LNCAP (cell line): Measurements from ENCODE around the gene ELF2.

Source experiments
- TF ChIP-seq, protein P1 (sequence below): fragments of 450-650 bp; IDR thresholded peaks from 2 replicates; pipeline ENCODE4 v1.5.1; 2017; ENCODE audit warnings: mild to moderate bottlenecking

Gene ELF2

DNA sequence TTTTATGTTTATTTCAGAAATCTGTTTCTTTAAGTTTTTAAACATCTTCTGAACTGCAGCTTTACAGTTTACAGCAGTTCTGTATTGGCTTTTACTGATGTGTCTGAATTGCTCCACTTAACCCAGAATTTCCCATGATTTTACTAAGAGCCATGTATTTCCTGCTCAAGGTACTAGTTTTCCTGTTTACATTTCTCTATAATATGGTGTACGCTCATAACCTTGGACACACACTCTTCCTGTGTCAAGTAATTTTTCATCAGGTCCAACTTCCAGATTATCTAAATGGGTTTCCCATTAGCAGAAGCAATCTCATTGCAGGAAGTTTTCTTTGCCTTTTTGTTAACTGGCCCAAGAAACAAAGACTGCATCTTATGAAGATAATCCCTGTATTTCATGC lies 12.3 kb downstream of the ELF2 start:
- TF ChIP-seq, protein P1, sequence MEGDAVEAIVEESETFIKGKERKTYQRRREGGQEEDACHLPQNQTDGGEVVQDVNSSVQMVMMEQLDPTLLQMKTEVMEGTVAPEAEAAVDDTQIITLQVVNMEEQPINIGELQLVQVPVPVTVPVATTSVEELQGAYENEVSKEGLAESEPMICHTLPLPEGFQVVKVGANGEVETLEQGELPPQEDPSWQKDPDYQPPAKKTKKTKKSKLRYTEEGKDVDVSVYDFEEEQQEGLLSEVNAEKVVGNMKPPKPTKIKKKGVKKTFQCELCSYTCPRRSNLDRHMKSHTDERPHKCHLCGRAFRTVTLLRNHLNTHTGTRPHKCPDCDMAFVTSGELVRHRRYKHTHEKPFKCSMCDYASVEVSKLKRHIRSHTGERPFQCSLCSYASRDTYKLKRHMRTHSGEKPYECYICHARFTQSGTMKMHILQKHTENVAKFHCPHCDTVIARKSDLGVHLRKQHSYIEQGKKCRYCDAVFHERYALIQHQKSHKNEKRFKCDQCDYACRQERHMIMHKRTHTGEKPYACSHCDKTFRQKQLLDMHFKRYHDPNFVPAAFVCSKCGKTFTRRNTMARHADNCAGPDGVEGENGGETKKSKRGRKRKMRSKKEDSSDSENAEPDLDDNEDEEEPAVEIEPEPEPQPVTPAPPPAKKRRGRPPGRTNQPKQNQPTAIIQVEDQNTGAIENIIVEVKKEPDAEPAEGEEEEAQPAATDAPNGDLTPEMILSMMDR: no peak

DNA sequence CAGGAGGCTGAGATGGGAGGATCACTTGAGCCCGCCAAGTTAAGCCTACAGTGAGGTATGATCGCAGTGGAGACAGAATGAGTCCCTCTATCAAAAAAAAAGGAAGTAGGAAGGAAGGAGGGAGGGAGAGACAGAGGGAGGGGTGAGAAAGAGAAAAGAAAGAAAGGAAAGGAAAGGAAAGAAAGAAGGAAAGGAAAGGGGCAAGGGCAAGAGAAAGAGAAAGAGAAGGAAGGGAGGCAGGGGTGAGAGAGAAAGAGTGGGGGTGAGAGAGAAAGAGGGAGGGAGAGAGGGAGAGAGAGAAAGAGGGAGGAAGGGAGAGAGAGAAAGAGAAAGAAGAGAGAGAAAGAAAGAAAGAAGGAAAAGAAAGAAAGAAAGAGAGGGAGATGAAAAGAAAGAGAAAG lies 13.2 kb downstream of the ELF2 start:
- TF ChIP-seq, protein P1: no peak

DNA sequence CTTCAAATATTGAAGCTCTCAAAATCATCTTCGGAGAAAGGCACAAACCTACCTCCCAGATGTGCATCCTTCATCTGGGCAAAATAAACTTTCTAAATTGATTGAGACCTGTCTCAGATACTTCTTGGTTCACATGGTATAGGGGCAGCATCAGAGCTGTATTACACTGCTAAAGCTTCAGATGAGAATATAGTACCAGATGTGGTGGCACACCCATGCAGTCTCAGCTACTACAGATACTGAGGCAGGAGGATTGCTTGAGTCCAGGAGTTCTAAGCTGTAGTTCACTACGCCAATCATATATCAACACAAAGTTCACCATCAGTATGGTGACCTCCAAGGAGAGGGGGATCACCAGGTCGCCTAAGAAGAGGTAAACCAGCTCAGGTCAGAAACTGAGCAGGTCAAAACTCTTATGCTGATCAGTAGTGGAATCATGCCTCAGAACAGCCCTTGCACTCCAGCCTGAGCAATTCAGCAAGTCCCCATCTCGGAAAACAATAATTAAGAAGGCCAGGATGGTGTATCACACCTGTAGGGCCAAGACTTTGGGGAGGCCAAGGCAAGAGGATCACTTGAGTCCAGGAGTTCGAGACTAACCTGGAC lies 22.0 kb downstream of the ELF2 start:
- TF ChIP-seq, protein P1: no peak

DNA sequence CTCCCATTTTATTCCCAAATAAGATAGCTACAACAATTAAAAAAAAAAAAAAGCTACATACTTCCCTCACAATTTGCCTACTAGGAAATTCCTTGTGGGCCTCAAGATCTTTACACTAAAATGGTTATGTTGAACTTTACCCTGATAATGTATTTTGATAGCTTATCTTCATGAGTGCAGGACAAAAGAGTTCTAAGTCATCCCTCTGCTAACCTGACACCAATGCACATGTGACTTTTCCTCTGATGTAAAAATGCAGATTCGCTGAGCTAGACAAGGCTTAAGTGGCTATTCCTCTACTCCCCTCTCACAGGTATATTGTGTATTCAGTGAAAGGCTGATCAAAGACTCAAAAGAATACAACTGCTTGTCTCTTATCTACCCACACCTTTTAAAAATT lies 22.5 kb downstream of the ELF2 start:
- TF ChIP-seq, protein P1: no peak

DNA sequence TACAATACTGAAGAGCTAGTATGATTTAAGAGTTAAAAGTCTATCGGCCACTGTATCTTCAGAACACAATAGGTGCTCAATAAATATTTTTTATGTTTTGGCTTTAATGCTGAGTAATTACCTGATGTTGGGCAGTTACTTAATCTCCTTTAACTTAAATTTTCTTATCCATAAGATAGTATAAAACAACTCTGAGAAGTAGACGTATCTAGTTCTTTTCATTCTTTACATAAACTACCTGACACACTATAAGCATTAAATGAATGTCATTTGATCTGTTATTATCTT lies 22.9 kb downstream of the ELF2 start:
- TF ChIP-seq, protein P1: no peak

DNA sequence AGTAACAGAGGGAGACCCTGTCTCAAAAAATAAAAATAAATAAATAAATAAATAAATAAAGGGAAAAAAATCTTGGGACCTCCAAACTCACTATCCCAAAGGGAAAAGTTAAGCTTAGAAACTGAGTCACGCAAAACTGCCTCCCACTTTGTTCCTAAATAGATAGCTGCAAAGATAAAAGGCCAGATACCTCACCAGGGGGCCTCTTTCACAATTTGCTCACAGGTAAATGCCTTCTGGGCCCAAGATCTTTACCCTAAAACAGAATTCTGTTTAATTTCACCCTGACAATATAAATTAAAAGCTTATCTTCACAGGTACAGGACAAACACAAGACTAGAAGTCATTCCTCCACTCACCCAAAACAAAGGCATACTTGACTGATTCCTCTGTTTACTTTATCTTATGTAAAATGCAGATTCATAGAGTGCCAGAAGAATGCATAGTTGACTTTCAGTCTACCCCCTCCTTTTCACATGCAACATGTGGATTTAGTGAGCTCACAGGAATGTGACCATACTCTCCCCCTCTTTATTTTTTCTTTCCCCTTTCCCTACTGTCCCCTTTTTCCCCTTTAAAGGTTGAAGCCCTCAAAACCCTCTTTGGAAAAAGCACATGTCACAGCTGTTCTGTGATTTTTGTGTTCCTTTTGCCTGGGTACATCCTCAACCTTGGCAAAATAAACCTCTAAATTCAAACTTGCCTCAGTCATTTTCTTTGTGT lies 23.4 kb downstream of the ELF2 start:
- TF ChIP-seq, protein P1: no peak

DNA sequence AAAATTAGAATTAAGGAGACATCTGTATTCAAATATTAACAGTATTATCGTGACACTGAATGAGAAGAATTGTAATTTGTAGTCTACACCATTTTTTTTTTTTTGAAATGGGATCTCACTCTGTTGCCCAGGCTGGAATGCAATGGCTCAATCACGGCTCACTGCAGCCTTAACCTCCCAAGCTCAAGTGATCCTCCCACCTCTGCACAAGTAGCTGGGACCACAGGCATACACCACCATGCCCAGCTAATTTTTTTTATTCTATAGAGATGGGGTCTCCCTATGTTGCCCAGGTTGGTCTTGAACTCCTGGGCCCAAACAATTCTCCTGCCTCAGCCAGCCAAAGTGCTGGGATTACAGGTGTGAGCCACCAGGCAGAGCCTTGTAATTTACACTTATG lies 24.8 kb downstream of the ELF2 start:
- TF ChIP-seq, protein P1: no peak
